Measurements from ENCODE around the gene NEK11.

Gene NEK11

DNA sequence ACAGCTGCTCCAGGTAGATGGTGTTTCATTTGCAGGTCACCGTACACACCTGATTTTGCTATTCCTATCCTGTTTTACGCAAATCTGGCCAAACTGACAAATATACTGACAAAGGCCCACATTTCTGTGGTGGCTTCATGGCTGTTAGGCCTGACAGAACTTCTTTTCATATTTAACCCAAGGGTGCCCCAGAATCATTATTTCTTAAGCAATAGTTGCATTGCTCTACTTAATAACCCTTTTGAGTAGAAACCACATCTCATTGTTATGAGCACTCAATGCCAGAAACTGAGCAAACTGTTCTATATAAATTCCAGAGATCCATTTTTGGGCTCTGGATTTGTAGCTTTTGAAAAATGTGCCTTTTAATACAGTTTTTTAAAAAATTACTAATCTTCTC is 19.4 kb upstream of the NEK11 start:
- H3K4me1 ChIP-seq (ENCODE audit: control insufficient read depth in 5 of 5, insufficient read depth in 5 of 5, low read length in 5 of 5), result no peaks in the 10 kb centered on the region
- no peak overlapping the region for H3K27ac ChIP-seq (ENCODE audit: low read depth, low read length)
- H3K9me3 ChIP-seq (ENCODE audit: control insufficient read depth in 5 of 5, low read length in 5 of 5), result no peaks in the 10 kb centered on the region
- H3K27me3 ChIP-seq (ENCODE audit: control insufficient read depth in 5 of 5, insufficient read depth in 4 of 5, low read length in 5 of 5), result no peaks in the 10 kb centered on the region
- no peak overlapping the region for H3K4me3 ChIP-seq (ENCODE audit: low read depth in 1 of 5, low read length in 5 of 5)
- no peak overlapping the region for H3K9ac ChIP-seq (ENCODE audit: low read length in 5 of 5)
- H3K36me3 ChIP-seq (ENCODE audit: control insufficient read depth in 5 of 5, insufficient read depth in 5 of 5, low read length in 5 of 5), result peaks cover 30 to 55% (median 45%) of the 10 kb centered on the region in 5 donors

- Histone ChIP-seq H3K9ac (ENCODE audit: low read length in 5 of 5) (no peak overlapping the region), H3K36me3 (ENCODE audit: control insufficient read depth in 5 of 5, insufficient read depth in 5 of 5, low read length in 5 of 5) (peaks cover 30 to 60% (median 48%) of the 10 kb centered on the region in 5 donors), H3K9me3 (ENCODE audit: control insufficient read depth in 5 of 5, low read length in 5 of 5) (no peaks in the 10 kb centered on the region), H3K4me3 (ENCODE audit: low read depth in 1 of 5, low read length in 5 of 5) (no peak overlapping the region), H3K4me1 (ENCODE audit: control insufficient read depth in 5 of 5, insufficient read depth in 5 of 5, low read length in 5 of 5) (no peaks in the 10 kb centered on the region), H3K27me3 (ENCODE audit: control insufficient read depth in 5 of 5, insufficient read depth in 4 of 5, low read length in 5 of 5) (no peaks in the 10 kb centered on the region), H3K27ac (ENCODE audit: low read depth, low read length) (no peak overlapping the region)
These were observed 18.9 kb upstream of the NEK11 start for GRCh38 chr3:131007782-131008181.

GRCh38 chr3:131008326-131008725 is 18.4 kb upstream of the NEK11 start:
- no peaks in the 10 kb centered on the region for H3K27me3 ChIP-seq (ENCODE audit: control insufficient read depth in 5 of 5, insufficient read depth in 4 of 5, low read length in 5 of 5)
- H3K9me3 ChIP-seq (ENCODE audit: control insufficient read depth in 5 of 5, low read length in 5 of 5), result no peaks in the 10 kb centered on the region
- H3K27ac ChIP-seq (ENCODE audit: low read depth, low read length), result no peak overlapping the region
- H3K9ac ChIP-seq (ENCODE audit: low read length in 5 of 5), result no peak overlapping the region
- no peak overlapping the region for H3K4me3 ChIP-seq (ENCODE audit: low read depth in 1 of 5, low read length in 5 of 5)
- H3K4me1 ChIP-seq (ENCODE audit: control insufficient read depth in 5 of 5, insufficient read depth in 5 of 5, low read length in 5 of 5), result no peaks in the 10 kb centered on the region
- peaks cover 30 to 62% (median 52%) of the 10 kb centered on the region in 5 donors for H3K36me3 ChIP-seq (ENCODE audit: control insufficient read depth in 5 of 5, insufficient read depth in 5 of 5, low read length in 5 of 5)

- Histone ChIP-seq H3K9me3 (ENCODE audit: control insufficient read depth in 5 of 5, low read length in 5 of 5) (no peaks in the 10 kb centered on the region), H3K27me3 (ENCODE audit: control insufficient read depth in 5 of 5, insufficient read depth in 4 of 5, low read length in 5 of 5) (no peaks in the 10 kb centered on the region), H3K4me3 (ENCODE audit: low read depth in 1 of 5, low read length in 5 of 5) (no peak overlapping the region), H3K27ac (ENCODE audit: low read depth, low read length) (no peak overlapping the region), H3K4me1 (ENCODE audit: control insufficient read depth in 5 of 5, insufficient read depth in 5 of 5, low read length in 5 of 5) (no peaks in the 10 kb centered on the region), H3K36me3 (ENCODE audit: control insufficient read depth in 5 of 5, insufficient read depth in 5 of 5, low read length in 5 of 5) (peaks cover 31 to 68% (median 54%) of the 10 kb centered on the region in 5 donors), H3K9ac (ENCODE audit: low read length in 5 of 5) (no peak overlapping the region)
These were observed 17.0 kb upstream of the NEK11 start for GRCh38 chr3:131009698-131010097.

DNA sequence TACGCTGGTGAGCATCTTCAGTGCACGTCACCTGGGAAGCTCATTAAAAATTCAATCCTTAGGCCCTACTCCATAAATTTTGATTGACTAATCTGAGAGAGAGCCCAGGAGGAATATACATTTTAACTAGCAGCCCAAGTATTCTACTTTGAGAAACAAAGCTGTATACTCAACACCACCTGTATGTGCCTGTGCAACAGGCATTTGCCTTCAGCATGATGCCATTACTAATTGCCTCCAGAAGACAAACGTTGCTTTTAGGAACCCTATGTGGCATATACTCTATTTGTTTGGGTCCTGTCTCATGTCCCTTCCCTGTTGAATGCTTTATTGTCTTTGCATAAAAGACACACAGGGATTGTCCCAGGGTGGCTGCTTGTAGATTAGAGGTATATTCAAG is 7.7 kb upstream of the NEK11 start:
- no peak overlapping the region for H3K4me3 ChIP-seq (ENCODE audit: low read depth in 1 of 5, low read length in 5 of 5)
- H3K27ac ChIP-seq (ENCODE audit: low read depth, low read length), result no peak overlapping the region
- H3K36me3 ChIP-seq (ENCODE audit: control insufficient read depth in 5 of 5, insufficient read depth in 5 of 5, low read length in 5 of 5), result peaks cover 20 to 49% (median 36%) of the 10 kb centered on the region in 5 donors
- no peak overlapping the region for H3K9ac ChIP-seq (ENCODE audit: low read length in 5 of 5)
- no peaks in the 10 kb centered on the region for H3K9me3 ChIP-seq (ENCODE audit: control insufficient read depth in 5 of 5, low read length in 5 of 5)
- H3K27me3 ChIP-seq (ENCODE audit: control insufficient read depth in 5 of 5, insufficient read depth in 4 of 5, low read length in 5 of 5), result no peaks in the 10 kb centered on the region
- peaks cover 0 to 28% (median 15%) of the 10 kb centered on the region in 5 donors for H3K4me1 ChIP-seq (ENCODE audit: control insufficient read depth in 5 of 5, insufficient read depth in 5 of 5, low read length in 5 of 5)

- H3K4me1 ChIP-seq (ENCODE audit: control insufficient read depth in 5 of 5, insufficient read depth in 5 of 5, low read length in 5 of 5), result peaks cover 0 to 36% (median 17%) of the 10 kb centered on the region in 5 donors
- H3K27ac ChIP-seq (ENCODE audit: low read depth, low read length), result no peak overlapping the region
- H3K9me3 ChIP-seq (ENCODE audit: control insufficient read depth in 5 of 5, low read length in 5 of 5), result no peaks in the 10 kb centered on the region
- H3K9ac ChIP-seq (ENCODE audit: low read length in 5 of 5), result peak overlapping the region in 1 of 5 donors; percentile 13
- H3K27me3 ChIP-seq (ENCODE audit: control insufficient read depth in 5 of 5, insufficient read depth in 4 of 5, low read length in 5 of 5), result no peaks in the 10 kb centered on the region
- no peak overlapping the region for H3K4me3 ChIP-seq (ENCODE audit: low read depth in 1 of 5, low read length in 5 of 5)
- peaks cover 17 to 43% (median 27%) of the 10 kb centered on the region in 5 donors for H3K36me3 ChIP-seq (ENCODE audit: control insufficient read depth in 5 of 5, insufficient read depth in 5 of 5, low read length in 5 of 5)
These were observed 6.5 kb upstream of the NEK11 start for GRCh38 chr3:131020122-131020693.

DNA sequence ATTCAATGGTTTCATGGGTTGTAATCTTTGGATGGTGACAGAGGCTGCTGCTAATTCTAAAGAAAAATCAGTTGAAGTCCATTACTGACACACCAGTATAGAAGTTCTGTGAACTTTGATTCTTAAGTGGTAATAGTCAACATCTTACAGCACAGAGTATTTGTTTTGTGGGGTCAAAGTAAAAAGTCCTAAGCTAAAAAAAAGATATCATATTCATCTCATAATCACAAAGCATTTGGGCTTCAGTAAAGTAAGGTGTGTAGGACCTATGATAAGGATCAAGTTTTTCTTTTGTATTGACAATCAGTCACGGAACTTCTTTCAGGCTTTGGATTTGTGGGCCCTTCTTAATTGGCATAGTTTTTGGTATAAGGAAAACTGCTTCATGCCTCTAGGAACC is 1.1 kb upstream of the NEK11 start:
- Histone ChIP-seq H3K27ac (ENCODE audit: low read depth, low read length) (no peak overlapping the region), H3K9me3 (ENCODE audit: control insufficient read depth in 5 of 5, low read length in 5 of 5) (no peaks in the 10 kb centered on the region), H3K36me3 (ENCODE audit: control insufficient read depth in 5 of 5, insufficient read depth in 5 of 5, low read length in 5 of 5) (peaks cover 0 to 8% (median 5%) of the 10 kb centered on the region in 5 donors), H3K9ac (ENCODE audit: low read length in 5 of 5) (peak overlapping the region in 3 of 5 donors; percentile 14 to 96 (median 91)), H3K27me3 (ENCODE audit: control insufficient read depth in 5 of 5, insufficient read depth in 4 of 5, low read length in 5 of 5) (no peaks in the 10 kb centered on the region), H3K4me3 (ENCODE audit: low read depth in 1 of 5, low read length in 5 of 5) (peak overlapping the region; percentile 82 to 99 (median 99)), H3K4me1 (ENCODE audit: control insufficient read depth in 5 of 5, insufficient read depth in 5 of 5, low read length in 5 of 5) (peaks cover 0 to 48% (median 32%) of the 10 kb centered on the region in 5 donors)

GRCh38 chr3:131028844-131029243 is 2.2 kb downstream of the NEK11 start:
- no peak overlapping the region for H3K4me3 ChIP-seq (ENCODE audit: low read depth in 1 of 5, low read length in 5 of 5)
- H3K36me3 ChIP-seq (ENCODE audit: control insufficient read depth in 5 of 5, insufficient read depth in 5 of 5, low read length in 5 of 5), result peaks cover 0 to 12% (median 5%) of the 10 kb centered on the region in 5 donors
- H3K27me3 ChIP-seq (ENCODE audit: control insufficient read depth in 5 of 5, insufficient read depth in 4 of 5, low read length in 5 of 5), result no peaks in the 10 kb centered on the region
- H3K27ac ChIP-seq (ENCODE audit: low read depth, low read length), result no peak overlapping the region
- no peak overlapping the region for H3K9ac ChIP-seq (ENCODE audit: low read length in 5 of 5)
- no peaks in the 10 kb centered on the region for H3K9me3 ChIP-seq (ENCODE audit: control insufficient read depth in 5 of 5, low read length in 5 of 5)
- peaks cover 0 to 27% (median 21%) of the 10 kb centered on the region in 5 donors for H3K4me1 ChIP-seq (ENCODE audit: control insufficient read depth in 5 of 5, insufficient read depth in 5 of 5, low read length in 5 of 5)

DNA sequence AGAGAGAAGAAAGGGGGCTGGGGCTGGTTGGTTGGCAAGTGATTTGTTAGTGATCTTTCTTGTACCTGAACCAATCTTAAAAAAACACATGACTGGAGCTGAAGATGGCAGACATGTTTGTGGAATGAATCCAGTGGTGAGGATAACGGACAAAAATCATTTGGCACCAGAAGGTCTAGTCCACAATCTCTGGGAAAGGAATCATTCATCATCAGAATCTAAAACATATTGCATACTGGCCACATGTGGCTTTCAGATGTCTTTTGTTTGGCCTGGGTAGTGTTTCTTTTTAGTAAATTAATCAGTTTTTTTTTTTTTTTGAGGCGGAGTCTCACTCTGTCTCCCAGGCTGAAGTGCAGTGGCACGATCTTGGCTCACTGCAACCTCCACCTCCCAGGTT is 5.0 kb downstream of the NEK11 start:
- no peak overlapping the region for H3K9ac ChIP-seq (ENCODE audit: low read length in 5 of 5)
- peaks cover 0 to 8% (median 7%) of the 10 kb centered on the region in 5 donors for H3K4me1 ChIP-seq (ENCODE audit: control insufficient read depth in 5 of 5, insufficient read depth in 5 of 5, low read length in 5 of 5)
- no peaks in the 10 kb centered on the region for H3K9me3 ChIP-seq (ENCODE audit: control insufficient read depth in 5 of 5, low read length in 5 of 5)
- H3K36me3 ChIP-seq (ENCODE audit: control insufficient read depth in 5 of 5, insufficient read depth in 5 of 5, low read length in 5 of 5), result peaks cover 0 to 7% (median 0%) of the 10 kb centered on the region in 5 donors
- H3K27ac ChIP-seq (ENCODE audit: low read depth, low read length), result no peak overlapping the region
- no peaks in the 10 kb centered on the region for H3K27me3 ChIP-seq (ENCODE audit: control insufficient read depth in 5 of 5, insufficient read depth in 4 of 5, low read length in 5 of 5)
- H3K4me3 ChIP-seq (ENCODE audit: low read depth in 1 of 5, low read length in 5 of 5), result no peak overlapping the region

DNA sequence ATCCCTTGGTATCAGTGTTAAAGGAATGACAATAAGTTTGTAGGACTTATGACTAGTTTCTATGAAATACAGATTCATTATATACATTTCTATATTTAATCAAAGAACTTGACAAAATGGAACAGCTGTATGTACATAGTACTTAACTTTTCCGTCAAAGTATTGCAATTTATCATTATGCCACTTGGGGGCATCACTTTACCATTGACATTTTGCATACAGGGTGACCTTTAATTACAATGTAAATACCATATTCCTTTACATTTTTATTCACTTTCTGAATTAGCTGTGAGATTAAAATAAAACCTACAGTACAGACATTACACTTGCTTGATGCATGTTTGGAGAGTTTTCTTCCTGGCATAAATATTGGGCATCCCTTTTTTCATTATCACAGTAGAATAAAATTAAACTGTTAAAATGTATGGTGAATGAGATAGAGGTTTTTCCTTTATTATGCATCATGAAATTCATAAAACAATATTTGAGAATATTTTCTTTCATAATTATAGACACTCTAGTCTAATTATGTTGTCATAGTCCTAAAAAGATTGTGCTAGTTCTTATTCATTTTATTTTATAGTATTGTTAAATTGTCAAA is 6.9 kb downstream of the NEK11 start:
- no peaks in the 10 kb centered on the region for H3K4me1 ChIP-seq (ENCODE audit: control insufficient read depth in 5 of 5, insufficient read depth in 5 of 5, low read length in 5 of 5)
- no peaks in the 10 kb centered on the region for H3K9me3 ChIP-seq (ENCODE audit: control insufficient read depth in 5 of 5, low read length in 5 of 5)
- H3K27me3 ChIP-seq (ENCODE audit: control insufficient read depth in 5 of 5, insufficient read depth in 4 of 5, low read length in 5 of 5), result no peaks in the 10 kb centered on the region
- no peak overlapping the region for H3K4me3 ChIP-seq (ENCODE audit: low read depth in 1 of 5, low read length in 5 of 5)
- H3K27ac ChIP-seq (ENCODE audit: low read depth, low read length), result no peak overlapping the region
- H3K36me3 ChIP-seq (ENCODE audit: control insufficient read depth in 5 of 5, insufficient read depth in 5 of 5, low read length in 5 of 5), result peaks cover 0 to 7% (median 0%) of the 10 kb centered on the region in 5 donors
- no peak overlapping the region for H3K9ac ChIP-seq (ENCODE audit: low read length in 5 of 5)
